Sigmoid colon (tissue), 7 donors: ENCODE measurements around the gene NEO1. TPM values are rescaled to one million over a fixed set of nuclear protein-coding genes. Genes with fewer than 3 reads are reported as not detected.

Source experiments
- DNase-seq: peaks from one replicate; pipeline ENCODE4 v3.0.0-alpha.2; 2019
- H3K27ac ChIP-seq, 4 donors: fragments of 200-600 bp; sonication (generic); one replicate each; pipeline ENCODE4 v1.5.1; 2016 to 2019; ENCODE audit warnings: mild to moderate bottlenecking in 1 of 4
- H3K27me3 ChIP-seq, 3 donors: fragments of 200-600 bp; sonication (generic); one replicate each; pipeline ENCODE4 v1.5.1; 2019; ENCODE audit warnings: mild to moderate bottlenecking in 1 of 3
- H3K36me3 ChIP-seq, 4 donors: fragments of 200-600 bp; sonication (generic); one replicate each; pipeline ENCODE4 v1.5.1; 2016 to 2019
- H3K4me1 ChIP-seq, 4 donors: fragments of 200-600 bp; sonication (generic); one replicate each; pipeline ENCODE4 v1.5.1; 2017 to 2019
- H3K4me3 ChIP-seq, 4 donors: fragments of 200-600 bp; sonication (generic); one replicate each; pipeline ENCODE4 v1.5.1; 2017 to 2019; ENCODE audit warnings: mild to moderate bottlenecking in 2 of 4, moderate library complexity in 1 of 4
- H3K9me3 ChIP-seq, 4 donors: fragments of 200-600 bp in 3 of 4; sonication (generic) in 3 of 4; one replicate each; pipeline versions ENCODE4 v1.5.1 to v1.6.1; 2013 to 2019
- CTCF ChIP-seq, 4 experiments: fragments of 450-650 bp in 3 of 4; fragments of 200-600 bp in 1 of 4; IDR thresholded peaks; one replicate each; pipeline ENCODE4 v1.5.1; 2016 to 2019; ENCODE audit warnings: antibody characterized with exemption in 4 of 4, mild to moderate bottlenecking in 3 of 4, moderate library complexity in 2 of 4
- EP300 ChIP-seq, 4 donors: sonication (generic); formaldehyde crosslinking; IDR thresholded peaks; one replicate each; pipeline ENCODE4 v1.6.1; 2017; ENCODE audit warnings: antibody characterized with exemption in 4 of 4
- POLR2A ChIP-seq, 2 donors: fragments of 450-650 bp; IDR thresholded peaks; one replicate each; pipeline ENCODE4 v1.6.1; 2016; ENCODE audit warnings: antibody characterized with exemption in 2 of 2, mild to moderate bottlenecking in 2 of 2, moderate library complexity in 2 of 2
- POLR2AphosphoS5 ChIP-seq, 4 donors: sonication (generic); formaldehyde crosslinking; IDR thresholded peaks; one replicate each; pipeline ENCODE4 v1.6.1; 2017; ENCODE audit warnings: antibody characterized with exemption in 4 of 4
- WGBS, 2 donors: extraction: QIAGEN DNeasy Blood & Tissue Kit; methylation state at CpG; one replicate each; pipeline ENCODE4 v1.1.7; 2013; 5-methylcytosine and 5-hydroxymethylcytosine counted together
- intact Hi-C: fragments of 100-400 bp; cut with DNase I; formaldehyde crosslinking; loops from one replicate; pipeline ENCODE4 v1.15.1; 2023
- polyA plus RNA-seq, 3 donors: library from polyadenylated mRNA; stranded (reverse); fragments of 200-250 nt; gene quantifications; one replicate each; pipeline ENCODE4 v1.2.3, GENCODE V29; 2013
- total RNA-seq, 4 donors: library from RNA; depleted of rRNA; stranded (reverse); fragments of >200 nt; gene quantifications; one replicate each; pipeline ENCODE4 v1.1.0, GENCODE V29; 2016
- donor health status: healthy with polysubstance abuse.
- donor health status: Bipolar disorder and iron deficiency.
- donor health status: healthy.

NEO1 gene
- total and polyA plus RNA-seq, 7 donors = 9.0 to 56.5 (median 26.8) TPM

DNA sequence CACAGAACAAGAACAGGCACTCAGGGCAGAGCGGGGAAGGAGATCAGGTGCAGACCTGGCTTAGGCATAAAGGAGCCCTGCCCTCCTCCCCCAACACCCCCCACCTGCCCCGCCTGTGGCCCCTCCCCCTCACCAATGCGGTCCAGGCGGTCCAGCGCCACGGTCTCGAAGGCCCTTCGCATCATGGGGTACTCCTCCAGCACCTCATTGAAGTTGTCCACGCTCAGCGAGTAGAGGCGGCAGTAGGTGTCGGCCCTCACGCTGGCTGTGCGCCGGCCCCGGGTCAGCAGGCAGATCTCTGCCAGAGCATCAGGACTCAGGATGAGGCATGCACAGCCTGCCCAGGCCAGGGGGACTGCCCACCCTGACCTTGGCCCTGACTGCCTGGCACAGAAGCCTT is 271.7 kb downstream of the NEO1 start:
- WGBS, 2 donors = 95 to 96% methylated on average over 16 of the region's 16 CpGs
- no peaks in the 10 kb centered on the region for H3K4me1 ChIP-seq
- H3K27ac ChIP-seq = no peak overlapping the region
- H3K9me3 ChIP-seq = no peaks in the 10 kb centered on the region
- no peak overlapping the region for H3K4me3 ChIP-seq
- H3K27me3 ChIP-seq = peaks cover 0 to 48% (median 4%) of the 10 kb centered on the region in 3 donors
- TF ChIP-seq POLR2AphosphoS5 (IDR thresholded peaks at IDR 0.05) = no peak
- no peak for TF ChIP-seq CTCF (IDR thresholded peaks at IDR 0.05)
- TF ChIP-seq POLR2A (IDR thresholded peaks at IDR 0.05) = no peak
- TF ChIP-seq EP300 (IDR thresholded peaks at IDR 0.05) = no peak
- intact Hi-C loops = no loop called here
- H3K36me3 ChIP-seq = no peaks in the 10 kb centered on the region
- peak; percentile 54 for DNase-seq

- Histone ChIP-seq H3K27ac (no peak overlapping the region), H3K4me1 (no peaks in the 10 kb centered on the region), H3K36me3 (no peaks in the 10 kb centered on the region), H3K4me3 (no peak overlapping the region), H3K27me3 (peaks cover 0 to 41% (median 0%) of the 10 kb centered on the region in 3 donors), H3K9me3 (no peaks in the 10 kb centered on the region)
- no peak for DNase-seq
- intact Hi-C loops = no loop called here
- 94 to 95% methylated on average over 16 of the region's 16 CpGs for WGBS, 2 donors
- TF ChIP-seq POLR2A (IDR thresholded peaks at IDR 0.05) = no peak
- no peak for TF ChIP-seq EP300 (IDR thresholded peaks at IDR 0.05)
- TF ChIP-seq CTCF (IDR thresholded peaks at IDR 0.05) = no peak
- TF ChIP-seq POLR2AphosphoS5 (IDR thresholded peaks at IDR 0.05) = no peak
These were observed 272.4 kb downstream of the NEO1 start for GRCh38 chr15:73324496-73325170.

- intact Hi-C loops = no loop called here
- peaks cover 0 to 34% (median 0%) of the 10 kb centered on the region in 3 donors for H3K27me3 ChIP-seq
- WGBS, 2 donors = 66 to 70% methylated on average over 29 of the region's 29 CpGs
These were observed 273.1 kb downstream of the NEO1 start for GRCh38 chr15:73325191-73325861.

GRCh38 chr15:73326157-73326556 is 273.9 kb downstream of the NEO1 start:
- TF ChIP-seq POLR2A (IDR thresholded peaks at IDR 0.05) (no peak), POLR2AphosphoS5 (IDR thresholded peaks at IDR 0.05) (no peak), CTCF (IDR thresholded peaks at IDR 0.05) (no peak), EP300 (IDR thresholded peaks at IDR 0.05) (no peak)
- Histone ChIP-seq H3K27me3 (peaks cover 0 to 26% (median 0%) of the 10 kb centered on the region in 3 donors), H3K4me1 (no peaks in the 10 kb centered on the region), H3K9me3 (no peaks in the 10 kb centered on the region), H3K4me3 (no peak overlapping the region), H3K36me3 (no peaks in the 10 kb centered on the region), H3K27ac (no peak overlapping the region)
- WGBS, 2 donors = 47 to 62% methylated on average over 4 of the region's 4 CpGs
- DNase-seq = peak; percentile 38
- intact Hi-C loops = no loop called here

More at GRCh38 chr15:73325191-73325861, 273.1 kb downstream of the NEO1 start:
- Histone ChIP-seq H3K27ac (no peak overlapping the region), H3K9me3 (no peaks in the 10 kb centered on the region), H3K4me1 (no peaks in the 10 kb centered on the region), H3K36me3 (no peaks in the 10 kb centered on the region), H3K4me3 (no peak overlapping the region)
- TF ChIP-seq POLR2A (IDR thresholded peaks at IDR 0.05) = no peak
- peak; percentile 60 for DNase-seq

DNA sequence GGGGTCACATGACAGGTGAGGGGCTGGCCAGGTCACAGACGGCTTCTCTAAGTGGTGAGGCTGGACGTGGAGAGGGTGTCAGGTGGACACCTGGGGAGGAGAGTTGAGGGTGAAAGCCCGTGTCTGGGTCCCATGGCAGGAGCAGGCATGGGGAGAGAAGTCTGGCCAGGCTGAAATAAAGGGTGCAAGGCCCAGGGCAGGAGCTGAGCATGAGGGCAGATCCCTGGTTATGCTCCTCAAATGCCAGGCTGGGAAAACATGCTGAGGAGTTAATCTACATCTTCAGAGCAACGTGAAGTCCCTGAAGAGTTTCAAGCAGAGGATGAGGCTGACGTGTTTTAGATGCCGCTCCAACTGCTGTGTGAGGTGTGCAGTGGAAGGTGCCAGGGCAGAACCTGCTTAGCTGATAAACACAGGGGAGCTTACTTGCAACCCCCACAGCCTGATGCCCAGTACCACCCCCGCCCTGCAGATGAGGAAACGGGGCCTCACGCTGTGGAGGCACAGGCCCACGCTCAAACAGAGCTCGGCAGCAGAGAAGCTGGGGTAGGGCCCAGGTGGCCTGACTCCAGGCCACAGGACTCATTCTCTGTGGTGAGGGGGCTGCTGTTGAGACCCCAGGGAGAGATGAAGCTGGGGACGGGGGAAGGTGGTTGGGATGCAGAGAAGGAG is 276.0 kb downstream of the NEO1 start:
- WGBS, 2 donors = 82 to 89% methylated on average over 12 of the region's 12 CpGs
- intact Hi-C loops = no loop called here

More for the DNA sequence above, 276.0 kb downstream of the NEO1 start:
- no peak for TF ChIP-seq EP300 (IDR thresholded peaks at IDR 0.05)
- TF ChIP-seq POLR2AphosphoS5 (IDR thresholded peaks at IDR 0.05) = no peak
- no peak for TF ChIP-seq POLR2A (IDR thresholded peaks at IDR 0.05)
- no peak for TF ChIP-seq CTCF (IDR thresholded peaks at IDR 0.05)
- Histone ChIP-seq H3K27me3 (peaks cover 0 to 8% (median 0%) of the 10 kb centered on the region in 3 donors), H3K36me3 (no peaks in the 10 kb centered on the region), H3K4me1 (no peaks in the 10 kb centered on the region), H3K4me3 (no peak overlapping the region), H3K27ac (no peak overlapping the region), H3K9me3 (no peaks in the 10 kb centered on the region)
- DNase-seq = peak; percentile 21
